Adipose tissue (tissue), 3 donors: ENCODE data around the gene MYOCOS. TPM values are rescaled to one million over a fixed set of nuclear protein-coding genes. Genes with fewer than 3 reads are reported as not detected.
"Not testable (repeated sequence)": the region's sequence is repeated elsewhere in the genome, so short reads cannot be mapped to it uniquely, and the experiment has no call there.

Source experiments
- H3K27ac ChIP-seq: one replicate; pipeline ENCODE4 v1.5.1; 2013; ENCODE audit warnings: low read depth, low read length
- WGBS, 3 donors: extraction: QIAGEN DNeasy Blood & Tissue Kit; methylation state at CpG; one replicate each; pipeline ENCODE4 v1.1.7; 2013; 5-methylcytosine and 5-hydroxymethylcytosine counted together
- polyA plus RNA-seq, 3 donors: library from polyadenylated mRNA; stranded (reverse); fragments of 200-250 nt; gene quantifications; one replicate each; pipeline ENCODE4 v1.2.3, GENCODE V29; 2013
- donor health status: healthy with polysubstance abuse.
- donor health status: Bipolar disorder and iron deficiency.
- donor health status: healthy.

MYOCOS gene
- not detected for polyA plus RNA-seq

GRCh38 chr1:171622152-171622462 lies at the start of gene MYOCOS:
Gene MYOCOS (plus strand): TSS chr1:171622243. CDS start chr1:171623884, 1,641 bp downstream.
- 45 to 78% (median 71%) methylated on average over 7 of the region's 7 CpGs for WGBS, 3 donors
- H3K27ac ChIP-seq, result no peak within 1 kb of the TSS

- 80 to 90% (median 86%) methylated on average over 1 of the region's 1 CpG for WGBS, 3 donors
- H3K27ac ChIP-seq, result no peak overlapping the region
These were observed 45.9 kb upstream of the MYOCOS start for GRCh38 chr1:171576144-171576543.

GRCh38 chr1:171581226-171581625 lies 40.8 kb upstream of the MYOCOS start:
- WGBS, 3 donors, result 84 to 88% (median 86%) methylated on average over 3 of the region's 3 CpGs
- H3K27ac ChIP-seq, result no peak overlapping the region

- H3K27ac ChIP-seq, result no peak overlapping the region
These were observed 40.3 kb upstream of the MYOCOS start for GRCh38 chr1:171581766-171582165.

GRCh38 chr1:171582589-171582988 lies 39.5 kb upstream of the MYOCOS start:
- H3K27ac ChIP-seq, result no peak overlapping the region
- 95 to 96% (median 96%) methylated on average over 2 of the region's 2 CpGs for WGBS, 3 donors

GRCh38 chr1:171583591-171584201 lies 38.3 kb upstream of the MYOCOS start:
- whole genome bisulfite sequencing, 3 donors, result 73 to 88% (median 78%) methylated on average over 1 of the region's 1 CpG
- no peak overlapping the region for H3K27ac ChIP-seq

- H3K27ac ChIP-seq, result no peak overlapping the region
- 97 to 98% (median 98%) methylated on average over 8 to 9 of the region's 9 CpGs for WGBS, 3 donors
These were observed 36.3 kb upstream of the MYOCOS start for GRCh38 chr1:171585715-171586114.

- no peak overlapping the region for H3K27ac ChIP-seq
- WGBS, 3 donors, result 35 to 96% (median 92%) methylated on average over 2 of the region's 2 CpGs
These were observed 33.8 kb upstream of the MYOCOS start for GRCh38 chr1:171588230-171588629.

- H3K27ac ChIP-seq, result no peak overlapping the region
- WGBS, 3 donors, result 46 to 86% (median 83%) methylated on average over 1 of the region's 1 CpG
These were observed 32.0 kb upstream of the MYOCOS start for GRCh38 chr1:171590022-171590421.

GRCh38 chr1:171595324-171595723 lies 26.7 kb upstream of the MYOCOS start:
- no peak overlapping the region for H3K27ac ChIP-seq
- WGBS, 3 donors, result 83 to 88% (median 88%) methylated on average over 1 of the region's 1 CpG

- H3K27ac ChIP-seq, result no peak overlapping the region
- WGBS, 3 donors, result 98 to 100% (median 100%) methylated on average over 1 of the region's 1 CpG
These were observed 25.9 kb upstream of the MYOCOS start for GRCh38 chr1:171596119-171596518.

- 85 to 92% (median 85%) methylated on average over 2 of the region's 2 CpGs for WGBS, 3 donors
- H3K27ac ChIP-seq, result no peak overlapping the region
These were observed 25.3 kb upstream of the MYOCOS start for GRCh38 chr1:171596705-171597104.

- WGBS, 3 donors, result 52 to 81% (median 59%) methylated on average over 1 of the region's 1 CpG
- no peak overlapping the region for H3K27ac ChIP-seq
These were observed 24.8 kb upstream of the MYOCOS start for GRCh38 chr1:171597203-171597602.

- H3K27ac ChIP-seq, result not testable (repeated sequence)
- WGBS, 3 donors, result 82 to 93% (median 91%) methylated on average over 2 of the region's 2 CpGs
These were observed 21.7 kb upstream of the MYOCOS start for GRCh38 chr1:171600310-171600709.

GRCh38 chr1:171600862-171601261 lies 21.2 kb upstream of the MYOCOS start:
- no peak overlapping the region for H3K27ac ChIP-seq
- 95 to 97% (median 97%) methylated on average over 13 of the region's 13 CpGs for WGBS, 3 donors

- not testable (repeated sequence) for H3K27ac ChIP-seq
- WGBS, 3 donors, result 67 to 85% (median 72%) methylated on average over 6 of the region's 6 CpGs
These were observed 19.0 kb upstream of the MYOCOS start for GRCh38 chr1:171603042-171603441.

GRCh38 chr1:171606402-171606941 lies 15.6 kb upstream of the MYOCOS start:
- 72 to 76% (median 74%) methylated on average over 10 of the region's 10 CpGs for WGBS, 3 donors
- H3K27ac ChIP-seq, result no peak overlapping the region

- 60 to 70% (median 68%) methylated on average over 2 of the region's 2 CpGs for WGBS, 3 donors
- H3K27ac ChIP-seq, result no peak overlapping the region
These were observed 11.7 kb upstream of the MYOCOS start for GRCh38 chr1:171610385-171610784.

GRCh38 chr1:171611306-171611705 lies 10.7 kb upstream of the MYOCOS start:
- WGBS, 3 donors, result 78 to 85% (median 80%) methylated on average over 2 of the region's 2 CpGs

GRCh38 chr1:171613282-171613681 lies 8.8 kb upstream of the MYOCOS start:
- 79 to 95% (median 93%) methylated on average over 1 of the region's 1 CpG for WGBS, 3 donors
- H3K27ac ChIP-seq, result no peak overlapping the region

More at GRCh38 chr1:171611306-171611705, 10.7 kb upstream of the MYOCOS start:
- H3K27ac ChIP-seq, result no peak overlapping the region
